ENCODE results near the gene OTOA. TPM values are rescaled to one million over a fixed set of nuclear protein-coding genes. Genes with fewer than 3 reads are reported as not detected.

Gene OTOA
- total RNA-seq, 1 experiment from 2014 or later: 0.11 TPM

DNA sequence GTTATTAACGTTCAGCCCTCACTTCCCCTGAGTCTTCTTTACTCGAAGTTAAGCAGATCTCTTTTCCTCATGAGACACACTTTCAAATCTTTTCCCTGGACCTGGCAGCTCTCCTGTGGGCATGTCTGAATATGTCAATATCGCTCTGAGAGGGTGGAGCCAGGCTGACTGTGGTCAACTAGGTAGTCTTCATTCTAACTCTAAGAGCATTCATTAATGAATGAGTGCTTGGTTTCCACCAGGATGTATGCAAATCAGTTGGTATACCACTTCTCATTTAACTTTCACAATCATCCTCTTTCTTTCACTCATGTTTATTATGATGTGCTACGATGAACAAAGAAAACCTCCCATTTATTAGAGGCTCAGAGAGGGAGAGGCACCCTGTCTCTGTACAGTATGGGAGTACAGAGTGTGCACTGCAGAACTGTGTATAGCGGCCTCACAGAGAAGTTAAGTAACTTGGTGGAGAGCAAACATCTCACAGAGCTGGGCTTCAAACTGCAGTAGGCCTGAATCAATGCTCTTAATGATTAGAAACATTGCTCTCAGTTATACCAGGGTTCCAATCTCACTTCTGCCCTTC is 39.9 kb downstream of the OTOA start:
- Histone ChIP-seq H2AFZ (ENCODE audit: low read length) (no peak overlapping the region), H3K56ac (ENCODE audit: insufficient read length, low read depth, low read length) (no peak overlapping the region), H3K4ac (ENCODE audit: low read depth, low read length) (no peak overlapping the region), H4K8ac (replicated peaks; ENCODE audit: insufficient read length, low read depth, low read length) (no peak overlapping the region), H3K23me2 (ENCODE audit: insufficient read length, low read depth, low read length, poor library complexity, severe bottlenecking) (no peaks in the 10 kb centered on the region), H3K27me3 (ENCODE audit: insufficient read depth, low read length) (no peaks in the 10 kb centered on the region), H3K79me2 (ENCODE audit: insufficient read depth, low read length) (no peaks in the 10 kb centered on the region), H4K20me1 (ENCODE audit: control insufficient read depth, insufficient read depth, insufficient read length) (no peaks in the 10 kb centered on the region), H3K4me2 (ENCODE audit: insufficient read depth, insufficient read length, low read length) (no peak overlapping the region), H3K14ac (ENCODE audit: insufficient read depth, low read length) (no peak overlapping the region), H2BK12ac (ENCODE audit: insufficient read length, low read depth, low read length) (no peak overlapping the region), H3T11ph (ENCODE audit: low read length) (no peak overlapping the region), H2BK5ac (ENCODE audit: insufficient read length, low read length) (no peak overlapping the region), H3K27ac (ENCODE audit: insufficient read length, low read depth, low read length) (no peak overlapping the region), H2BK20ac (ENCODE audit: low read depth, low read length, poor library complexity, severe bottlenecking) (no peak overlapping the region), H2BK15ac (ENCODE audit: low read depth, low read length) (no peak overlapping the region), H3K23ac (ENCODE audit: insufficient read length, low read depth, low read length) (no peak overlapping the region), H4K91ac (ENCODE audit: insufficient read length, low read depth, low read length) (no peak overlapping the region), H3K9me3 (ENCODE audit: control insufficient read depth, low read depth, low read length) (no peaks in the 10 kb centered on the region), H3K9ac (ENCODE audit: extremely low read depth, insufficient read length, low read length) (no peak overlapping the region), H3K18ac (ENCODE audit: insufficient read length, low read depth, low read length) (no peak overlapping the region), H4K5ac (ENCODE audit: insufficient read length, low read depth, low read length) (no peak overlapping the region), H2BK120ac (ENCODE audit: low read depth, low read length, poor library complexity, severe bottlenecking) (no peak overlapping the region), H3K4me1 (ENCODE audit: insufficient read depth, low read length) (peaks cover 2% of the 10 kb centered on the region; the same call in 1 of the 2 replicates), H3K79me1 (ENCODE audit: insufficient read depth, low read depth, low read length, poor library complexity, severe bottlenecking) (no peaks in the 10 kb centered on the region), H2AK5ac (ENCODE audit: insufficient read length, low read length) (no peak overlapping the region)
- no peaks in the 10 kb centered on the region; a peak in 2 of 5 replicates for H3K9me3 Mint-ChIP-seq
- no CpG with 5 or more reads among the region's 5 CpGs for WGBS (ENCODE audit: extremely low coverage, insufficient read length, low lambda C conversion rate)
- TF ChIP-seq, protein P1, sequence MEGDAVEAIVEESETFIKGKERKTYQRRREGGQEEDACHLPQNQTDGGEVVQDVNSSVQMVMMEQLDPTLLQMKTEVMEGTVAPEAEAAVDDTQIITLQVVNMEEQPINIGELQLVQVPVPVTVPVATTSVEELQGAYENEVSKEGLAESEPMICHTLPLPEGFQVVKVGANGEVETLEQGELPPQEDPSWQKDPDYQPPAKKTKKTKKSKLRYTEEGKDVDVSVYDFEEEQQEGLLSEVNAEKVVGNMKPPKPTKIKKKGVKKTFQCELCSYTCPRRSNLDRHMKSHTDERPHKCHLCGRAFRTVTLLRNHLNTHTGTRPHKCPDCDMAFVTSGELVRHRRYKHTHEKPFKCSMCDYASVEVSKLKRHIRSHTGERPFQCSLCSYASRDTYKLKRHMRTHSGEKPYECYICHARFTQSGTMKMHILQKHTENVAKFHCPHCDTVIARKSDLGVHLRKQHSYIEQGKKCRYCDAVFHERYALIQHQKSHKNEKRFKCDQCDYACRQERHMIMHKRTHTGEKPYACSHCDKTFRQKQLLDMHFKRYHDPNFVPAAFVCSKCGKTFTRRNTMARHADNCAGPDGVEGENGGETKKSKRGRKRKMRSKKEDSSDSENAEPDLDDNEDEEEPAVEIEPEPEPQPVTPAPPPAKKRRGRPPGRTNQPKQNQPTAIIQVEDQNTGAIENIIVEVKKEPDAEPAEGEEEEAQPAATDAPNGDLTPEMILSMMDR (conservative IDR thresholded peaks at IDR 0.05): no peak
- DNase-seq: no peak
- no peak overlapping the region for H3K27ac Mint-ChIP-seq
- H3K4me3 Mint-ChIP-seq: no peak overlapping the region
- peaks cover 6 to 13% of the 10 kb centered on the region in 2 experiments for H3K4me1 Mint-ChIP-seq
- H3K27me3 Mint-ChIP-seq (ENCODE audit: low read depth): no peaks in the 10 kb centered on the region
- H3K36me3 Mint-ChIP-seq (ENCODE audit: insufficient read depth in 1 of 3, low read depth in 3 of 3): no peaks in the 10 kb centered on the region

Data from H9 (cell line).